ENCODE results near the gene MICAL2.

- TF ChIP-seq CTCF (IDR thresholded peaks at IDR 0.05) (no peak), NR3C1 (IDR thresholded peaks at IDR 0.05) (no peak), PBX3 (IDR thresholded peaks at IDR 0.05) (no peak), POLR2A (IDR thresholded peaks at IDR 0.05; ENCODE audit: low read length) (no peak), MAZ (IDR thresholded peaks at IDR 0.05; ENCODE audit: borderline replicate concordance, low read depth, low read length) (no peak), CEBPB (IDR thresholded peaks at IDR 0.05) (no peak)
Measured at GRCh38 chr11:12147827-12148226, 37.4 kb downstream of the MICAL2 start.

All from A549 (cell line).